HepG2 (cell line): ENCODE results near the gene CCK. TPM values are rescaled to one million over a fixed set of nuclear protein-coding genes. Genes with fewer than 3 reads are reported as not detected.
A peak's percentile ranks its signal among the peaks of the same experiment; 100 is the strongest.

Experiments used
- CBFB ChIP-seq: sonication (generic); formaldehyde crosslinking; IDR thresholded peaks from 2 replicates; pipeline ENCODE4 v1.4.0; 2020; ENCODE audit warnings: missing genetic modification reagents
- DNMT3B ChIP-seq: conservative IDR thresholded peaks from 2 replicates; pipeline ENCODE4 v1.6.1; 2016; ENCODE audit warnings: missing biosample characterization, control low read depth
- HDAC1 ChIP-seq: sonication (generic); formaldehyde crosslinking; IDR thresholded peaks from 2 replicates; pipeline ENCODE4 v1.5.1; 2020; ENCODE audit warnings: mild to moderate bottlenecking, missing genetic modification reagents
- HNF4G ChIP-seq, 2 experiments: sonication (generic) in 1 of 2; formaldehyde crosslinking in 1 of 2; IDR thresholded peaks; 2 replicates each; pipeline versions ENCODE4 v1.4.0 to v1.6.1; 2011 to 2020; ENCODE audit warnings: borderline replicate concordance in 2 of 2, low read depth in 2 of 2, mild to moderate bottlenecking in 2 of 2, low read length in 1 of 2, missing genetic modification reagents in 1 of 2, moderate library complexity in 1 of 2
- HOXA5 ChIP-seq: sonication (generic); formaldehyde crosslinking; IDR thresholded peaks from 2 replicates; pipeline ENCODE4 v1.4.0; 2020; ENCODE audit warnings: missing genetic modification reagents
- HOXA9 ChIP-seq: sonication (generic); formaldehyde crosslinking; IDR thresholded peaks from 2 replicates; pipeline ENCODE4 v1.8.1; 2022; ENCODE audit warnings: missing genetic modification reagents, mild to moderate bottlenecking, moderate library complexity, borderline replicate concordance
- KDM4B ChIP-seq: sonication (generic); formaldehyde crosslinking; IDR thresholded peaks from 2 replicates; pipeline ENCODE4 v1.4.0; 2020; ENCODE audit warnings: missing genetic modification reagents
- NBN ChIP-seq: fragments of 450-650 bp; conservative IDR thresholded peaks from 2 replicates; pipeline ENCODE4 v1.6.1; 2017
- RORA ChIP-seq: sonication (generic); formaldehyde crosslinking; IDR thresholded peaks from 2 replicates; pipeline ENCODE4 v1.5.0; 2020; ENCODE audit warnings: mild to moderate bottlenecking, missing genetic modification reagents, moderate library complexity
- TSC22D2 ChIP-seq: sonication (generic); formaldehyde crosslinking; IDR thresholded peaks from 2 replicates; pipeline ENCODE4 v1.5.1; 2020; ENCODE audit warnings: missing genetic modification reagents, mild to moderate bottlenecking, borderline replicate concordance
- ZEB1 ChIP-seq: IDR thresholded peaks from 2 replicates; pipeline ENCODE4 v1.6.1; 2012; ENCODE audit warnings: mild to moderate bottlenecking, low read depth, inconsistent platforms; ENCODE audit not compliant: insufficient replicate concordance
- ZMYM4 ChIP-seq: sonication (generic); formaldehyde crosslinking; IDR thresholded peaks from 2 replicates; pipeline ENCODE4 v1.8.1; 2023; ENCODE audit warnings: mild to moderate bottlenecking, missing genetic modification reagents
- ZNF251 ChIP-seq: sonication (generic); formaldehyde crosslinking; IDR thresholded peaks from 2 replicates; pipeline ENCODE4 v1.9.0; 2021; ENCODE audit warnings: mild to moderate bottlenecking, missing genetic modification reagents
- ZNF558 ChIP-seq: sonication (generic); formaldehyde crosslinking; IDR thresholded peaks from 2 replicates; pipeline ENCODE4 v1.9.0; 2022; ENCODE audit warnings: mild to moderate bottlenecking, missing genetic modification reagents, borderline replicate concordance
- ZNF605 ChIP-seq: sonication (generic); formaldehyde crosslinking; IDR thresholded peaks from 2 replicates; pipeline ENCODE4 v1.8.0; 2022; ENCODE audit warnings: mild to moderate bottlenecking, missing genetic modification reagents
- polyA plus RNA-seq, 8 experiments: library from polyadenylated mRNA; depleted of rRNA in 3 of 8; stranded (reverse) in 7 of 8; unstranded in 1 of 8; fragments of >200 nt; fragmentation: Illumina TruSeq in 4 of 8; extraction: Trizol in 4 of 8; gene quantifications; 2 replicates each; pipeline versions ENCODE4 v1.2.1 to v1.2.3, GENCODE V29; 2011 to 2016; ENCODE audit warnings: low read depth in 4 of 8, missing spikeins in 1 of 8, mixed read lengths in 1 of 8; ENCODE audit not compliant: insufficient read depth in 1 of 8
- total RNA-seq, 5 experiments: library from RNA; depleted of rRNA; stranded (reverse); fragments of >200 nt; fragmentation: Illumina TruSeq; extraction: Trizol; gene quantifications; 2 replicates each; pipeline ENCODE4 v1.2.3, GENCODE V29; 2016; ENCODE audit warnings: low read depth in 1 of 5
- TF ChIP-seq, protein P1 (sequence below): sonication (generic); formaldehyde crosslinking; IDR thresholded peaks from 2 replicates; pipeline ENCODE4 v1.4.0; 2020; ENCODE audit warnings: mild to moderate bottlenecking, low read depth, missing genetic modification reagents
- TF ChIP-seq, protein P2 (sequence below): sonication (generic); formaldehyde crosslinking; IDR thresholded peaks from 2 replicates; pipeline ENCODE4 v1.8.0; 2022; ENCODE audit warnings: missing genetic modification reagents, mild to moderate bottlenecking, inconsistent platforms, borderline replicate concordance
- TF ChIP-seq, protein P3 (sequence below): sonication (generic); formaldehyde crosslinking; IDR thresholded peaks from 2 replicates; pipeline ENCODE4 v1.4.0; 2020; ENCODE audit warnings: missing genetic modification reagents
- TF ChIP-seq, protein P4 (sequence below): sonication (generic); formaldehyde crosslinking; IDR thresholded peaks from 2 replicates; pipeline ENCODE4 v1.4.0; 2020; ENCODE audit warnings: missing genetic modification reagents, borderline replicate concordance
- TF ChIP-seq, protein P5 (sequence below): sonication (generic); formaldehyde crosslinking; IDR thresholded peaks from 2 replicates; pipeline ENCODE4 v1.4.0; 2020; ENCODE audit warnings: missing genetic modification reagents, low read depth, mild to moderate bottlenecking, borderline replicate concordance

CCK gene
- total and polyA plus RNA-seq, 2 of the 13 experiments (the other 11 are each of a cell fraction or from before 2014, with no cell fraction given), result not detected

DNA sequence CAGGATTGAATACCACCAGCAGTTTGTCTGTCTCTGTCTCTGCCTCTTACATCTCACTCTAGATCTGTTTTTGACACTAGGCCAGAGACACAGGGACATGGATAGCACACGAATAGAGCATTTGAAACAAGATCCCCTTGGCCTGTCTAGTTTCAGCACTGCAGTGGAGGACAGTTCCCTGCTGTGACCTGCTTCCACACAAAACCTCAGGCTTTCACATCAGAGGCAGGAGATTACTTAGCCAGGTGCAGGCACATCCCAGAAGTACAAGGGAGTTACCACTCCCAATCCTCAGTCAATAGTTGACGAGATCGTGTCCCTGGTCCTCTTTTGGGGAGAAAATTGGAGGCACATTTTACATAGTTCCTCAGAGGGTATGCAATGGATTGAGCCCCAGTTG is 34.0 kb upstream of the CCK start (continued):
- TF ChIP-seq, protein P1, sequence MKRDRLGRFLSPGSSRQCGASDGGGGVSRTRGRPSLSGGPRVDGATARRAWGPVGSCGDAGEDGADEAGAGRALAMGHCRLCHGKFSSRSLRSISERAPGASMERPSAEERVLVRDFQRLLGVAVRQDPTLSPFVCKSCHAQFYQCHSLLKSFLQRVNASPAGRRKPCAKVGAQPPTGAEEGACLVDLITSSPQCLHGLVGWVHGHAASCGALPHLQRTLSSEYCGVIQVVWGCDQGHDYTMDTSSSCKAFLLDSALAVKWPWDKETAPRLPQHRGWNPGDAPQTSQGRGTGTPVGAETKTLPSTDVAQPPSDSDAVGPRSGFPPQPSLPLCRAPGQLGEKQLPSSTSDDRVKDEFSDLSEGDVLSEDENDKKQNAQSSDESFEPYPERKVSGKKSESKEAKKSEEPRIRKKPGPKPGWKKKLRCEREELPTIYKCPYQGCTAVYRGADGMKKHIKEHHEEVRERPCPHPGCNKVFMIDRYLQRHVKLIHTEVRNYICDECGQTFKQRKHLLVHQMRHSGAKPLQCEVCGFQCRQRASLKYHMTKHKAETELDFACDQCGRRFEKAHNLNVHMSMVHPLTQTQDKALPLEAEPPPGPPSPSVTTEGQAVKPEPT, result no peak
- TF ChIP-seq ZMYM4 (CRISPR knock-in tag) (no peak), DNMT3B (0 out of 2 replicates have a peak, but pooled peaks have one; percentile 48), ZNF558 (CRISPR knock-in tag) (no peak), KDM4B (CRISPR knock-in tag) (0 out of 2 replicates have a peak, but pooled peaks have one; percentile 62), HNF4G (IDR thresholded peaks at IDR 0.05; ENCODE audit: borderline replicate concordance, low read depth, low read length) (no peak), HNF4G (CRISPR knock-in tag; IDR thresholded peaks at IDR 0.05; ENCODE audit: borderline replicate concordance, low read depth) (no peak), ZNF251 (CRISPR knock-in tag) (no peak), HOXA9 (CRISPR knock-in tag) (0 out of 2 replicates have a peak, but pooled peaks have one; percentile 23), ZEB1 (no peak), RORA (CRISPR knock-in tag) (no peak), HOXA5 (CRISPR knock-in tag) (no peak), HDAC1 (CRISPR knock-in tag) (no peak), TSC22D2 (CRISPR knock-in tag) (0 out of 2 replicates have a peak, but pooled peaks have one; percentile 77), CBFB (CRISPR knock-in tag) (no peak), NBN (no peak), ZNF605 (CRISPR knock-in tag) (0 out of 2 replicates have a peak, but pooled peaks have one; percentile 23)
- TF ChIP-seq, protein P2, sequence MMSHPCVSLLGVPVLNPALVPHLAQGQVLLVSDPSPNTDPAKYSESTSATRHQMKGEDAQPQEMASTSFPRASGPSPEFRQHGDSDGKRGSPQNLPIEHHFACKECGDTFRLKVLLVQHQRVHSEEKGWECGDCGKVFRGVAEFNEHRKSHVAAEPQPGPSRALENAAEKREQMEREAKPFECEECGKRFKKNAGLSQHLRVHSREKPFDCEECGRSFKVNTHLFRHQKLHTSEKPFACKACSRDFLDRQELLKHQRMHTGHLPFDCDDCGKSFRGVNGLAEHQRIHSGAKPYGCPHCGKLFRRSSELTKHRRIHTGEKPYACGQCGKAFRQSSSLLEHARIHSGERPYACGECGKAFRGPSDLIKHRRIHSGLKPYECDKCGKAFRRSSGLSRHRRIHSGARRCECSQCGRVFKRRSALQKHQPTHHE, result no peak
- TF ChIP-seq, protein P3, sequence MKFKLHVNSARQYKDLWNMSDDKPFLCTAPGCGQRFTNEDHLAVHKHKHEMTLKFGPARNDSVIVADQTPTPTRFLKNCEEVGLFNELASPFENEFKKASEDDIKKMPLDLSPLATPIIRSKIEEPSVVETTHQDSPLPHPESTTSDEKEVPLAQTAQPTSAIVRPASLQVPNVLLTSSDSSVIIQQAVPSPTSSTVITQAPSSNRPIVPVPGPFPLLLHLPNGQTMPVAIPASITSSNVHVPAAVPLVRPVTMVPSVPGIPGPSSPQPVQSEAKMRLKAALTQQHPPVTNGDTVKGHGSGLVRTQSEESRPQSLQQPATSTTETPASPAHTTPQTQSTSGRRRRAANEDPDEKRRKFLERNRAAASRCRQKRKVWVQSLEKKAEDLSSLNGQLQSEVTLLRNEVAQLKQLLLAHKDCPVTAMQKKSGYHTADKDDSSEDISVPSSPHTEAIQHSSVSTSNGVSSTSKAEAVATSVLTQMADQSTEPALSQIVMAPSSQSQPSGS (CRISPR knock-in tag), result peak; percentile 27; the same call in 1 of the 2 replicates
- TF ChIP-seq, protein P4, sequence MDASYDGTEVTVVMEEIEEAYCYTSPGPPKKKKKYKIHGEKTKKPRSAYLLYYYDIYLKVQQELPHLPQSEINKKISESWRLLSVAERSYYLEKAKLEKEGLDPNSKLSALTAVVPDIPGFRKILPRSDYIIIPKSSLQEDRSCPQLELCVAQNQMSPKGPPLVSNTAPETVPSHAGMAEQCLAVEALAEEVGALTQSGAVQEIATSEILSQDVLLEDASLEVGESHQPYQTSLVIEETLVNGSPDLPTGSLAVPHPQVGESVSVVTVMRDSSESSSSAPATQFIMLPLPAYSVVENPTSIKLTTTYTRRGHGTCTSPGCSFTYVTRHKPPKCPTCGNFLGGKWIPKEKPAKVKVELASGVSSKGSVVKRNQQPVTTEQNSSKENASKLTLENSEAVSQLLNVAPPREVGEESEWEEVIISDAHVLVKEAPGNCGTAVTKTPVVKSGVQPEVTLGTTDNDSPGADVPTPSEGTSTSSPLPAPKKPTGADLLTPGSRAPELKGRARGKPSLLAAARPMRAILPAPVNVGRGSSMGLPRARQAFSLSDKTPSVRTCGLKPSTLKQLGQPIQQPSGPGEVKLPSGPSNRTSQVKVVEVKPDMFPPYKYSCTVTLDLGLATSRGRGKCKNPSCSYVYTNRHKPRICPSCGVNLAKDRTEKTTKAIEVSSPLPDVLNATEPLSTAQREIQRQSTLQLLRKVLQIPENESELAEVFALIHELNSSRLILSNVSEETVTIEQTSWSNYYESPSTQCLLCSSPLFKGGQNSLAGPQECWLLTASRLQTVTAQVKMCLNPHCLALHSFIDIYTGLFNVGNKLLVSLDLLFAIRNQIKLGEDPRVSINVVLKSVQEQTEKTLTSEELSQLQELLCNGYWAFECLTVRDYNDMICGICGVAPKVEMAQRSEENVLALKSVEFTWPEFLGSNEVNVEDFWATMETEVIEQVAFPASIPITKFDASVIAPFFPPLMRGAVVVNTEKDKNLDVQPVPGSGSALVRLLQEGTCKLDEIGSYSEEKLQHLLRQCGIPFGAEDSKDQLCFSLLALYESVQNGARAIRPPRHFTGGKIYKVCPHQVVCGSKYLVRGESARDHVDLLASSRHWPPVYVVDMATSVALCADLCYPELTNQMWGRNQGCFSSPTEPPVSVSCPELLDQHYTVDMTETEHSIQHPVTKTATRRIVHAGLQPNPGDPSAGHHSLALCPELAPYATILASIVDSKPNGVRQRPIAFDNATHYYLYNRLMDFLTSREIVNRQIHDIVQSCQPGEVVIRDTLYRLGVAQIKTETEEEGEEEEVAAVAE, result peak; percentile 66; the same call in 1 of the 2 replicates
- TF ChIP-seq, protein P5, sequence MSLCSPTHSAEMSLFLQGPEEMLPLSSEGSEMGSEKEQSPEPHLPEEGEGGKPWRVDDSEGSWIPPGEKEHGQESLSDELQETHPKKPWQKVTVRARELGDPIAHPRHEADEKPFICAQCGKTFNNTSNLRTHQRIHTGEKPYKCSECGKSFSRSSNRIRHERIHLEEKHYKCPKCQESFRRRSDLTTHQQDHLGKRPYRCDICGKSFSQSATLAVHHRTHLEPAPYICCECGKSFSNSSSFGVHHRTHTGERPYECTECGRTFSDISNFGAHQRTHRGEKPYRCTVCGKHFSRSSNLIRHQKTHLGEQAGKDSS, result no peak
